HG03139 (cell line): ENCODE data around the gene OR6Q1.

Experiments
- ATAC-seq: cut with Tn5 transposase; IDR thresholded peaks from one replicate; pipeline ENCODE4 v1.9.1; 2021; ENCODE audit not compliant: unreplicated experiment

Gene OR6Q1

DNA sequence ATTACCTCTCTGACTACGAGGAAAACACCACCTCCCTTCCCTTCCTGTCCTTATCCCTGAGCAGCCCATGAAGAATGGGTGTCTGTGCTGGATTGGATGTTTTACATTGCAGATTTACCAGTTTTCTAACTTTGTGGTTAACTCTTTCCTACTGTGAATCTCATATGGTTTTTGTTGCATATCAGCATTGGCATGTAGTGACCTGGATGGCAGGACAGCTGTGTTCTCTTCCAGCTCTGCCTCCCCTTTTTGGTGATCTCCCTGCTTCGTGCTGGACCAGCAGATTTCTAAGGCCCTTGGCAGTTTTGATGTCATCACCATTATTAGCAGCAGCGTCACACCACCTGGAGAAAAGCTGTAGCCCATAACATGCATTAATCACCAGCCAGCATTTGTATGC lies 26.7 kb downstream of the OR6Q1 start:
- no peak for ATAC-seq

DNA sequence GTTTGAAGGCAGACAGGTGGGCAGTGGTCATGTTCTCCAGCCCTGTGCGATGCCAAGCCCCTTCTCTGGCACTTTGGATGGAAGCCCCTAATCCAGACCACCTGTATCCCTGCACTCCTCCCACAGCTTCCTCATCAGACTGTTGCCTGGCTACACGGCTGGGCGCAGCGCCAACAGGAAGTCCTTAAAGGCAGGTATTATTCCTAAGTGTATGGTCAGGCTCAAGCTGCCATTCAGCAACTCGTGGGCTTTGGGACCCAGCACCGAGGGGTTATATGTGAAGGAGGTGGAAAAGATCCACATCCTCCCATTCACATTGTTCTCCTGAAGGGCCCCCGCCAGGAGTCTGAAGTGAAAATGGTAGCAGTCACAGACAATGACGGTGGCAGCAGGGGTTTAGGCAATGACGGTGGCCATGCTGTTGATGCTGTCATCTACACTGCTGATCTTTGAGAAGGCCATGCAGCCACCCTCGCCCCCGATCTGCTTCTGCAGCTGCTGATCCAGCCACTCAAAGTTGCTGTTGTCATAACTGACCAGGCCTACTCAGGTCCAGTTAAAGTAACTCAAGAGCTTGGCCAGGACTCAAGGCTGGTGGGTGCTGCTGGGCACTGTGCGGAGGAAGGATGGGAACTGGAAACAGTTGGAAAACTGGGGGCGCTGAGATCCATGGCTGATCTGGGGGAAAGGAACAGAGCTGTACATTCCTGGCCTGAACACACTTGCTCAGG lies 27.7 kb downstream of the OR6Q1 start:
- no peak for ATAC-seq

DNA sequence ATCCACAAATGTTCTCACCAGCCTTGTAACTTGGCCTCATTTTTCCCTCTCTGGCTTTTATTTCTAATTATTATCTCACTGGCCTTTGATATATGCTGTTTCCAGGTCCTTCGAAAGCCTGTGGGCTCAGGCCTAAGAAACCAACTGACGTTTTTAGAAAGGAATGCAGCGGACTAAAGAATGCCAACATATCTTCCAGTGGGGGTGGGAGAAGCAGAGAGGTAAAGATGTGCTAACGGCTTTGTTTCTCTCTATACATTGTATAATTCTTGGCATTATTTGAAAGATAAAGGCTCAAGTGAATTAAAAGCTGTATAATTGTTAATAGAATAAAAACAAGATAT lies 28.2 kb downstream of the OR6Q1 start:
- ATAC-seq = no peak

GRCh38 chr11:58060535-58060934 lies 29.8 kb downstream of the OR6Q1 start:
- no peak for ATAC-seq

DNA sequence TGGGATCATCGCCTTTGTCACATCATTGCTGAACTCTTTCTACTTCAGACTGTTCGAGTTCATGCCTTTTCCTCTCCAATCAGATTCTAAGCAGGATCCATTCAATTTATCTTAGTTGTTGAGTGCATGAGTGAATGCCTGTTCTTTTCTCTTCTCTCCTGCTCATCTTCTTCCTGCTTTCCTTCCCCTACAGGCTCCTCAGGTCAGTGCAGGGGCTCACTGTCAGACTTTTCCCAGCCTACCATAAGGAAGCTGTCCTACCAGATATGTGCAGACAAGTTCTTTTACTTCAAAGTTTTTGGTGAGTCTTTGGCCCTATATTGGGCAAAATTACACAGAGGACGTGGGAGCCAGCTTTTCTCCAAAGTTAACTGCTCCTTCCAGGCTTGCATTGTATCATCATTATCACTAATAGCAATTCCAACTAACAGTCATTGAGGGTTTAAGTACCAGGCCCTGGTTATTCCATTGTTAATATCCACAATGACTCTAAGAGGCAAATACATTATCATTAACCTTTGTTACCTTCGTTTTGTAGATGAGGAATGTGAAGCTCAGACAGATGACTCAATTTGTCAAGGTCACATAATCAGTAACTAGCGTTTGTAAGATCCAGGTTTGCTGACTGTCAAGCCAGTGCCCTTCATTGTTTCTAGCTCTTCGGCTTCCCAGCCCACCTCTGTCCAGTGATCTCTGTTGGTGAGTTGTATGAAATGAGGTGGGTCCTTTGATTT lies 30.4 kb downstream of the OR6Q1 start:
- no peak for ATAC-seq

- no peak for ATAC-seq
Measured at GRCh38 chr11:58061813-58062212, 31.1 kb downstream of the OR6Q1 start.

DNA sequence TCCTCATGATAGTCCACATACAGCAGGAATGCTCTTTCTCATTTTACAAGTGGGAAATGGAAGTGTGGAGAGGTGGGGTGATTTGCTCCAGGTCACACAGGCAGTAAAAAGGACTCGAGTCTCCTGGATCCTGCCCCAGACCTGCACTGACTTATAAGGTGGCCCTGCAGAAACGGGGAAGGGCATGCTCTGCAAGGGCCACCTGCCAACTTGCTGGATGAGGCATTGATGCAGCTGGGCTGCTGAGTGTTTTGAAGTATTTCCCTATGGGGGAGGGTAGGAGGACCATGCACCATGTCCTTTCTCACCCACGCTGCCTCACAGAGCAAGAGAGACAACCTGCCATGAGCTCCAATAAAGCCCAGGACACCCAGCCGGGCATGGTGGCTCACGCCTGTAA lies 36.9 kb downstream of the OR6Q1 start:
- ATAC-seq = no peak

DNA sequence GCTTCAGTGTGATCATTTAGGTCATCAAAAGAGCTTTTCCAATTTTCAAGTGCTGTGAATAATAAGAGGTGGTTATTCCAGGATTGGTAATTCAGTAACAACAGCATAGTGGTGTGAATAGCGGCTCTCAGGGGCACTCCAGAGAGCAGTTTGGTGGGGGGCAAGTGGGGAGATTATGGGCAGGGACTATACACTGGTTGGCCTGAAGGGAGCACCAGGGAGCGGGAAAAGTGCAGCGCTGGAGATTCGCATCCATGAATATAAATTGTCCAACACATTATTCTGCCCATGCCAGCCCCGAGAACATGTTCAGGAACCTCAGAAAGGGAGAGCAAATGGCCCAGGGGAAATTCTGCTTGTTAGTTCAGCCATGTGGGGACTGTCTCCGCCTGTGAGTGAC lies 37.9 kb downstream of the OR6Q1 start:
- ATAC-seq = no peak

DNA sequence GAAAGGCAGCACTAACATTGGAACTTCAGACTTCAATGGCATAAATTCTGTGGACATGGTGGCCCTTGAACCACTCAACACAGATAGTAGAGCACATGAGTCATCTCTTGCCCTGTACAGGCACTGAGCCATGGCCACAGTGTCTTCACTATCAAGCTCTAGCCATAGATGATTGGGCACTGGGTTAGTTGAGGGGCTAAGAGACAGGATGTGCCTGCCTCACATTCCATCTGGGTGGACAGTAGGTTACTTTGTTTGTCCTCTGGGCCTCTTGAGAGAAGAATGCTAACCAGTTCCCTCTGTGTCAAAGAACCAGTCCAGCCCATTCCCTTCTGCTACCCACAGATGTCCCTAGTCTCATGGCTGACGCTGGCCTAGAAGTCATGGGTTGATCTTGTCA lies 39.8 kb downstream of the OR6Q1 start:
- no peak for ATAC-seq

DNA sequence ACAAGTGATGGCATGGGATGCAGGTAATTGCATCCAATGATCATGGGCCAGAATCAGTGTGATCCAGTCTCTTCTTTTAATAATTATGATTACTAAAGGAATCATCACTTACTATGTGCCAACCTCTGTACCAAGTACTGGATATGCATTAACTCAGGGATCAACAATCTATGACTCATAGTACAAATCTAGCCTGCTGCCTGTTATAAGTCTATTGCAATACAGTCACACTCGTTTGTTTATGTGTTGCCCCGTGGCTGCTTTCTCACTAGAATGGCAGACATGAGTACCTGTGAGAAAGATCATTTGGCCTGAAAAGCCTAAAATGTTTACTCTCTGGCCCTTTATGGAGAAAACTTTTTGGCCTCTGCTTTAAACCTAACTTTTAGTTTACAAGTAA lies 45.0 kb downstream of the OR6Q1 start:
- ATAC-seq = no peak
